ENCODE data around the gene POLD3. TPM values are rescaled to one million over a fixed set of nuclear protein-coding genes. Genes with fewer than 3 reads are reported as not detected.

POLD3 gene
- total RNA-seq, 1 donor from 2014 or later: 22.6 TPM

- DNase-seq (ENCODE audit: low spot score): peak; percentile 98
Observed at GRCh38 chr11:74672956-74673692, 80.7 kb downstream of the POLD3 start.

- peak; percentile 81 for DNase-seq (ENCODE audit: low spot score)
Observed at GRCh38 chr11:74673693-74674360, 81.4 kb downstream of the POLD3 start.

- peak; percentile 53 for DNase-seq (ENCODE audit: low spot score)
Observed at GRCh38 chr11:74675761-74676160, 83.4 kb downstream of the POLD3 start.

- no peak for DNase-seq (ENCODE audit: low spot score)
Observed at GRCh38 chr11:74676596-74676995, 84.2 kb downstream of the POLD3 start.

- no peak for DNase-seq (ENCODE audit: low spot score)
Observed at GRCh38 chr11:74677131-74677530, 84.7 kb downstream of the POLD3 start.

GRCh38 chr11:74678041-74678440 is 85.7 kb downstream of the POLD3 start:
- DNase-seq (ENCODE audit: low spot score): no peak

GRCh38 chr11:74678591-74679512 is 86.5 kb downstream of the POLD3 start:
- no peak for DNase-seq (ENCODE audit: low spot score)

- no peak for DNase-seq (ENCODE audit: low spot score)
Observed at GRCh38 chr11:74679513-74679865, 87.1 kb downstream of the POLD3 start.

GRCh38 chr11:74680035-74680671 is 87.8 kb downstream of the POLD3 start:
- no peak for DNase-seq (ENCODE audit: low spot score)

GRCh38 chr11:74680703-74681531 is 88.5 kb downstream of the POLD3 start:
- no peak for DNase-seq (ENCODE audit: low spot score)

- no peak for DNase-seq (ENCODE audit: low spot score)
Observed at GRCh38 chr11:74681686-74682651, 89.6 kb downstream of the POLD3 start.

GRCh38 chr11:74682731-74683278 is 90.4 kb downstream of the POLD3 start:
- DNase-seq (ENCODE audit: low spot score): no peak

- DNase-seq (ENCODE audit: low spot score): no peak
Observed at GRCh38 chr11:74683279-74683871, 91.0 kb downstream of the POLD3 start.

- DNase-seq (ENCODE audit: low spot score): no peak
Observed at GRCh38 chr11:74683941-74684481, 91.6 kb downstream of the POLD3 start.

GRCh38 chr11:74684661-74685060 is 92.3 kb downstream of the POLD3 start:
- DNase-seq (ENCODE audit: low spot score): no peak

- no peak for DNase-seq (ENCODE audit: low spot score)
Observed at GRCh38 chr11:74685338-74685737, 93.0 kb downstream of the POLD3 start.

GRCh38 chr11:74685905-74686304 is 93.5 kb downstream of the POLD3 start:
- DNase-seq (ENCODE audit: low spot score): peak; percentile 35

GRCh38 chr11:74686792-74687191 is 94.4 kb downstream of the POLD3 start:
- no peak for DNase-seq (ENCODE audit: low spot score)
